Urothelium cell line (cell line): ENCODE data around the gene DDI2.
"Not testable (repeated sequence)": the region's sequence is repeated elsewhere in the genome, so short reads cannot be mapped to it uniquely, and the experiment has no call there.

Experiments used
- DNase-seq: peaks from one replicate; pipeline ENCODE4 v3.0.0; 2011; ENCODE audit warnings: low spot score, mixed read lengths
- FAIRE-seq: peaks from 2 replicates; lab custom pipeline; 2011; peaks lifted over from hg19 to GRCh38; lab: Jason Lieb, UNC

Gene DDI2

DNA sequence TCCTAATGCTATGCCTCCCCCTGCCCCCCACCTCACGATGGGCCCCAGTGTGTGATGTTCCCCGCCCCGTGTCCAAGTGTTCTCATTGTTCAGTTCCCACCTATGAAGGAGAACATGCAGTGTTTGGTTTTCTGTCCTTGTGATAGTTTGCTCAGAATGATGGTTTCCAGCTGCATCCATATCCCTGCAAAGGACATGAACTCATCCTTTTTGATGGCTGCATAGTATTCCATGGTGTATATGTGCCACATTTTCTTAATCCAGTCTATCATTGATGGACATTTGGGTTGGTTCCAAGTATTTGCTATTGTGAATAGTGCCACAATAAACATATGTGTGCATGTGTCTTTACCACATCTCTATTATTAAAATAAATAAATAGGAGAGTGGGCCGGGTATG lies 82.1 kb downstream of the DDI2 start:
- not testable (repeated sequence) for DNase-seq, FAIRE-seq

DNA sequence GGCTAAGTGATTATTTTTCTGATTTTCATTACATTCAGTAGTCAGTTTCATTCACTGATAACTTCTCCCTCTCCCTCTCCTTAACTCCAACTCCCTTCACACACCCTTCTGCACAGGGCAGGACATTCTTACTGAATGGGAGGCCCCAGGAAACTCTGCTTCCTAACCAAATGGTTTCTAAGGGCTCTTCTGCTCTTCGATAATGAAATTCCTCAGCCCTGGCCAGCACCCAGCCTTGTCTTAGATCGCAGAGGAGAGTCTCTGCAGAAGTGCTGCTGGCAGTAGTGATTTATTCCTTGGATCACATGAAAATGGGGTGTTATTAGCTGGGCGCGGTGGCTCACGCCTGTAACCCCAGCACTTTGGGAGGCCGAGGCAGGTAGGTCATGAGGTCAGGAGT lies 83.2 kb downstream of the DDI2 start:
- FAIRE-seq (no peak), DNase-seq (no peak)

DNA sequence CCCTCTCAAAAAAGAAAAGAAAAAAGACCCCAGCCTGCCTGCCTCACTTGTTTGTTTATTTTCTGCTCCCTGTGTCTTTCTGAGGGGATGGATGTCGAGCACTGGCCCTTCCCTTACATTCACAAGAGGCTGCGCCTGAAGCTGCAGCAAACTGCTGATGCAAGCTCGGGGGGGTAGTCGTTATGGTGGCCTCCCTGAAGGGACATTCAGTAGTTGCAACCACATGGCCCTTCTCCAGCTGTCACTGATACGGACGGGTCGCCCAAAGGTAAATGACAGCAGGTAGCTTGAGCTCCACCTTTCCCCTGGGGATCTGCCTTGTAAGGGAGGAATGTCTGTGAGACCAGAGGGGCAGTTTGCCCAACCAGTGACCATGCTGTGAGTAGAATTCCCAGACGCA lies 84.5 kb downstream of the DDI2 start:
- no peak for FAIRE-seq
- DNase-seq: no peak

DNA sequence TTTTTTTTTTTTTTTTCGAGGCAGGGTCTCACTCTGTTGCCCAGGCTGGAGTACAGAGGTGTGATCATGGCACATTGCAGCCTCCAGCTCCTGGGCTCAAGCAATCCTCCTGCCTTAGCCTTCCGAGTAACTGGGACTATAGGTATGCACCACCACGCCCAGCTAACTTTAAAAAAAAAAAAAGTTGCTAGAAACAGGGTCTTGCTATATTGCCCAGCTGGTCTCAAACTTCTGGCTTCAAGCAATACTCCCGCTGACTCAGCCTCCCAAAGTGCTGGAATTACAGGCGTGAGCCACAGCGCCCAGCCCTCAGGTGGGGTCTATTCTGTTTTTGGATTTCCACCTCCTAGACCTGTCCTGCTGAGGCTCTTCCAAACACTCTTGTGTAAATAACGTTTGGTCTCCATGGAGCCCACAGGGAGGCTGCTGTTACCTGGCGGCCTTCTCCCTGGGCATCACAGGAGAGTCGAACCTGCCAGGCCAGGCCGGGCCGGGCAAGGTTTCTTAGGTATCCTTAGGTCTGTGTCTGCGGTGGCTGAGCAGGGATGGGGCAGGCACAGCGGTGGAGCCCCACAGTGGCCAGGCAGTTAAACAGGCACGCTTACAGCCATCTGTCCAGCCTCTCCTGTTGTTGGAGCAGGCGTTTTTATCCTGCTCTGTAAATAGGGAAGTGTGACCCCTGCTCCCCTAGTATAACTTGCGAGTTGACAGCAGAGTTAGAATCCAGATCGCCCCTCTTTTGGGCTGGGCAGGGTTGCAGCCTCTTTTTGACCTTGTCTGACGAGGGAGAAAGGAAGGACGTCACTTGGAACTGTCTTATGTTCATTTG lies 85.7 kb downstream of the DDI2 start:
- DNase-seq (no peak), FAIRE-seq (no peak)

DNA sequence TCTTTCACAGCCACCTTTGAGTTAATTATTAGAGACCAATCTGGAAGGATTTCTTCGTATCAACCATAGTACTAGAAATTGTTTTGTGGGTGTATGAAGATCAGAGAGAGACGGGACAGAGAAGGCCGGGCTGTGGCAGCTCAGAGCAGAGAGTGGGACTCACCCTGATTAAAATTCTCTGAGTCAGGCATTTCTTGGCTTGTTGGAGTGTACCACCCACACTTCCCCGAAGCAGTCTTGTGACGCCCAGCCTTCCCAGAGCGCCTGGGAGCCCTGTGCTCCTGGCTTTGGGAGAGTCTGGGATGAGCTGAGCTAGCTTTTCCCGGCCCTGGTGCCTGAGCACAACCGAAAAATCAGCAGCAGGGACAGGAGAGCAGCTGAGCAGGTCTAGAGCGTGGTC lies 86.3 kb downstream of the DDI2 start:
- FAIRE-seq (no peak), DNase-seq (no peak)

DNA sequence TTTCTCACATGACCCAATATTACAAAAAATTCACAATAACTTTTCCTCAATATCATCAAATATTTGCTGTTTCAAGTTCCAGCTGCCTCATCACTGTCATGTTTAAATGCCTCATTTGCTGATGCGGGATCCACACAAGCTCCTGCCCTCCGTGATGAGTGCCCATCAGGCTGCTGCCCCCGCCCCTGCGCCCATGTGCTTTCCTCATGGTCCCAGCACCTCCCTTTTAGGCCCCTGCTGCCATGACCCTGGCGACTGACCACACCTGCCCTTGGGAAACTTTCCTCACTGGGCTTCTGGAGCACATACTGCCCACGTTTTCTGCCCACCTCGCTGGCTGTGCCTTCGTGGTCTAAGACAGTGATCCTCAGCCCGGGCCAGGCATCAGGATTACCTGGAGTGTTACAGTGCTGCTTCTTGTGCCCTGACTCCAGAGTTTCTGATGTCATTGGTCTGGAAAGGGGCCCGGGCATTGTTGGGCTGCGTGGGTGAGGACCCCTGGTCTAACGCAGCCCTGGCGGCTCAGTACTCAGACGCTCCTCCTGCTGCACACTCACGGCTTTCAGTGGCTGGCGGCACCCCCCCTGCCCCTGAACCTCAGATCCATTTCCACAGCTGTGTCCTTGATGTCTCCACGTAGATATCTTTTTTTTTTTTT lies 87.4 kb downstream of the DDI2 start:
- DNase-seq: no peak
- FAIRE-seq: no peak

DNA sequence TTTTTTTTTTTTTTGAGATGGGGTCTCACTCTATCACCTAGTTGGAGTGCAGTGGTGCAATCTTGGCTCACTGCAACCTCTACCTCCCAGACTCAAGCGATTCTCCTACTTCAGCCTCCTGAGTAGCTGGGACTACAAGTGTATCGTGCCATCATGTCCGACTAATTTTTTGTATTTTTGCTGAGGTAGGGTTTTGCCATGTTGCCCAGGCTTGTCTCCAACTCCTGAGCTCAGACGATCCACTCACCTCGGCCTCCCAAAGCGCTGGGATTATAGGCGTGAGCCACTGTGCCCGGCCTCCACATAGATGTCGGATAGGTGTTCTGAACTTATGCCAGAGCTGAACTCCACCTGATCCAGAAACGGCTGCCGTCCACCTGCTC lies 87.9 kb downstream of the DDI2 start:
- DNase-seq (no peak), FAIRE-seq (no peak)

DNA sequence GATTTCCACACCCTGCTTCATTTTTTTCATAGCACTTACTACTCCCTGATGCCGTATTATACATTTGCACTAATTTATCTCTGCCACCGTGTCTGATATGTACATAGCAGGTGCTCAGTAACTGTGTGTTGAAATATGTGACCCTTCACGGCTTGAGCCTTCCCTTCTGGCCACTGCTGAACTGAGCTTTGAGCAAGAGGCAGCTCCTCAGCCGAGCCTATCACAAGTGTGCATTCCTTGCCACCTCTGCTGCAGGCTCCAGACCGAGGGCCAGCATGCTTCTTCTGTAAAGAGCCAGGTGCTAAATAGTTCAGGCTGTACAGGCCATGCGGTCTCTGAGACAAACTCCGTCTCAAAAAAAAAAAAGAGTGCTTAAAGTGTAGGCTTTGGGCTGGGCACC lies 89.5 kb downstream of the DDI2 start:
- no peak for FAIRE-seq
- DNase-seq: no peak

DNA sequence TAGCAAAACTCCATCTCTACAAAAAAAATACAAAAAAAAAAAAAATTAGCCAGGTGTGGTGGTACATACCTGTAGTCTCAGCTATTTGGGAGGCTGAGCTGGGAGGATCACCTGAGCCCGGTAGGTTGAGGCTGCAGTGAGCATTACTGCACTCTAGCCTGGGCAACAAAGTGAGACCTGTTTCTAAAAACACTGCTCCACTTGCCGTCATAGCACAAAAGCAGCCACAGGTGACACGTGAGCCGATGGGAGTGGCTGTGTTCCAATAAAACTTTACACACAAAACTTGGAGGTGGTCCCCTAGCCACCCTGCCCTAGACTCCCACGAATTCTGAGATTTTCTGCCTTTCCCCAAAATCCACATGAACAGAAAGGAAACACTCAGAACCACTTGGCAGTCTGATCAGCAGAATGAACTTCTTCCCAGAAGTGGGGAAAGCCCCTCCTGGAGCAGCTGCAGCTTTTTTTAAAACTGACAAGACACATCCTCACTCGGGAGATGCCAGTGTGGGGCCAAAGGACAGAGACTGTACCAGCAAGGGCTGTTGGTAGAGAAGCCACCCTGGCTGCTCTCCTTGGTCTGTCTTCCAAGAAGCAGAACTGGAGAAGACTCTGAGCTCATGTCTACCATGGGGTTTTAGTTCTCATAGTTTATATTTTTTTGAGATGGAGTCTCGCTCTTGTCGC lies 90.1 kb downstream of the DDI2 start:
- DNase-seq: no peak
- no peak for FAIRE-seq

DNA sequence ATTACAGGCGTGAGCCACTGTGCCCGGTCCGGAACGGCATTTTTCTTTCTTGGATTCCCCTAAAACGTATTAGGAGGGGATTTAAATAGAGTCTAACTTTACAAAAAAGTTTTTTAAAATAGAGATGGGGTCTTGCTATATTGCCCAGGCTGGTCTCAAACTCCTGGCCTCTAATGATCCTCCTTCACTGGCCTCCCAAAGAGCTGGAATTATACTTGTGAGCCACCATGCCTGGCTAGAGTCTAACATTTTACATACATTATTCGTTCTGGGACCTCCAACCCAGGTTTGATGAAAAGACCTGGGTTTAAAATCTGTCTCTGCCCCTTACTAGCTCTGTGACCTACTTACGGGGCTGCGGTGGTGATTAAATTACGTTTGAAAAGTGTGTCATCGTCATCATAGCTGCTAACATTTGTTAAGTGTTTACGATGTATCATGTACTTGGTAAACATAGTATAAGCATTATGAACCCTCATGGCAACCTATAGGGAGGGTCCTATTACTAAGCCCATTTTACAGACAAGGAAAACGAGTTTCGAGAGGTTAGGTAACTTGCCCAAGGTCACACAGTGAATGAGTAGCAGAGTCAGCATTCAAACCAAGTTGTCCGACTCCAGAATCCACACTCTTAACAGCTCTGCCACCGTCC lies 91.4 kb downstream of the DDI2 start:
- FAIRE-seq (no peak), DNase-seq (no peak)

DNA sequence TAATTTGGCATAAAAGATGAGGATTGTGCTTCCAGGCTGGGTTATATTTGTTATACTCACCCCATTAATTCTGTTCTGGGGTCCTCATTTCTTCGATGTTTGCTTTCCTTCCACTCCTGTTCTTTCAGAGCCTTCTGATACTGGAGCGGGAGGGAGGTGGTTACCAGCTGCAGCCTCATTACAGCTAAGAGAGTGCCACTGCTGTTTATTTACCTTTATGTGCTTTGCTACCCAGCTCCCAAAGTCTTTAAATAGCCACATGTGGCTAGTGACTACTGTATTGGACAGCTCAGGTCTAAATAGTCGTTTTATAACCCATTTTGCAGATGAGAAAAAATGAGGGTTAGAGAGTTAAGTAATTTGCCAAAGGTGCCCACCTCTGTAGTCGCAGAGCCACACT lies 92.0 kb downstream of the DDI2 start:
- FAIRE-seq: no peak
- no peak for DNase-seq

DNA sequence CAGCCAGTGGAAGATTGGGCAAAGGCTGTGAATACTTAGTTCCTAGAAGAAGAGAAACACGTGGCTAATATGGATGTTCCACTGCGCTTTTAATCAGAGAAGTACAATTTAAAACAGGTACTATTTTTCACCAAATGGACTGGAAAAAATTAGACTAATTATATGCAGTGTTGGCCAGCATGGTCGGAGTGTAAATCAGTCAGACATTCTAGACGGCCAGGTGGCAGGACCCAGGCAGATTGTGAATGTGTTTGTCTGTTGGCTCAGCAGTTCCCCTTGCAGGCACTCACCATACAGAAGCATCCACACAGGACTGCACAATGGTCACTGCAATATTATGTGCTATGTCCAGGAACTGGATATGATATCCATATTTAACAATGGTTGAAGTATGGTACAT lies 94.9 kb downstream of the DDI2 start:
- FAIRE-seq (no peak), DNase-seq (no peak)

DNA sequence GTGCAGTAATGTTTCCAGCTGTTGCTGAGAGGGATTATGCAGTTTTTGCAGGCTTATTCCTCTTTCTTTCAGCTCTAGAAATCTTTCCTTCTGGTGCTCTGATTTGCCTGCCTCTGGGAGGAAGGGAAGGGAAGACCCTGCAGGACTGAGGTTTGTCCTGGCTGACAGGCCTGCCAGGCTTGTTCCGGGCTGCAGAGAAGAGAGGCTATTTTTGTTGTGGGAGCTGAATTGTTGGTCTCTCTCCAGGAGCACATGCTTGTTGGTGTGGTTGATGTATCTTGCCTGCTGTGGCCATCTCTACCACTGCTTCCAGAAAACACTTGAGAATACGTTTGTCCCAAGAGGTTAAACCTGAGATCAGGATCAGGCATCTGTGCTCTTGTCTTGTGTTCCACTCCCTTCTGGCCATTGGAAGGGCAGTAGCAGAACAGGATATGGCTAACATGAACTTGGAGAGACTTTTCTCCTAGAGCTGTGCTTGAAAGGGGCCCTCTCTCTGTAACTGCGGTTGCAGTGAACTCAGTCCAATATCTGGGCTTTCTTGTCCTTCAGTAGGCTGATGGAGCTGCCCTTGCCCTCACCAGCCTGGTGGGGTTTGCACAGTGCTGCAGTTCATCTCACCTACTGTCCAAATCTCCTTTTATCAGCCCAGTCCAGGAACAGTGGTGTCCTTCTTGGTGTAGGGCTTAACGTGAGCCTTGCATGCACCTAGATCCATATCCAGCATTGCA lies 97.3 kb downstream of the DDI2 start:
- DNase-seq: no peak

DNA sequence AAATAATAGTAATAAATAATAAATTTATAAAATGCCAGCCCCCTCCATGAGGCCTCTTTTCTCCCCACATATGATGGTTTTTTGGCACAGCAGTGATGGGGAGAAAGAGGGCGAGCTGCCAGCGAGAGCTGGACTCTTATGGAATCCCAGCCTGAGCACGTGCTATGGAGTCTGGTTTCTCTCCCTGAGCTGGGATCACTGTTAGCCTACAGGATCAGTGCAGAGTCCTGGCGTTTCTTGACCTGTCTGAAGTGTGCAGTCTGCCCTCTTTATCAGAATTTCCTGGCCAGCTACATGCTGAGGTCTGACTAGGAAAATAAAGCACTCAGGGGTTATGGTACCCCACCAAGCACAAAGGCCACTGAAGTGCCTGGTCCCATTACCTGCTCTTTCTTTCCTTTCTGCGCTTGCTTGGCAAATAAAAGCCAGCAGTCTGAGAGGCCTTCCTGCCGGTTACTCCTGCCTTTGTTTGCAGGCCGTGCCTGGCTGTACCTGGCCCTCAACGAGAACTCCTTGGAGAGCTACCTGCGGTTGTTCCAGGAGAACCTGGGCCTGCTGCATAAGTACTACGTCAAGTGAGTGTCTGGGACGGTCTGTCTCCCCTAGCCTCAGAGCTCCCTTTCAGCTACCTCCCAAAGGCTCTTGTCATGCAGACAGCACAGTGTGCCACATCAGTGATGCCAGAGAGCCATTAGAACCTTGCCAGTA lies 100.3 kb downstream of the DDI2 start:
- DNase-seq (no peak), FAIRE-seq (no peak)

More for the DNA sequence above, 97.3 kb downstream of the DDI2 start:
- FAIRE-seq: no peak

DNA sequence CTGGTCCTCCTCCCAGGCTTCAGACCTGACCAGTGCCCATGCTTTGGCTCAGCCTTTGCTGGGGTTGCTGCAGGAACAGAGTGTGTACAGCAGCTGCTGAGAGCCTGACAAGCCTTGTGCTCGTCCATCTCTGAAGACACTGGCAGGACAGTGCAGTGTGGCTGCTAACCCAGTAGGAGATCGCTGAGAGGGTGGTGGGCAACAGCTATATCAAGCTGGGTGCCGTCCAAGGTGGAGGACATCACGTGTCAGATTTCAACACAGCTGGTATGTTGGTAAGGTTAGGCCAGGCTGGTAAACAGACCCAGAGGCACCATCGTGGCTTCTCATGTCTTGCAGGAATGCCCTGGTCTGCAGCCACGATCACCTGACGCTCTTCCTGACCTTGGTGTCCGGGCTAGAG lies 100.9 kb downstream of the DDI2 start:
- no peak for FAIRE-seq
- DNase-seq: no peak
